ENCODE data around the gene SPAG16. TPM values are rescaled to one million over a fixed set of nuclear protein-coding genes. Genes with fewer than 3 reads are reported as not detected.

The SPAG16 gene
- total RNA-seq, 1 donor from 2014 or later = 18.7 TPM

DNA sequence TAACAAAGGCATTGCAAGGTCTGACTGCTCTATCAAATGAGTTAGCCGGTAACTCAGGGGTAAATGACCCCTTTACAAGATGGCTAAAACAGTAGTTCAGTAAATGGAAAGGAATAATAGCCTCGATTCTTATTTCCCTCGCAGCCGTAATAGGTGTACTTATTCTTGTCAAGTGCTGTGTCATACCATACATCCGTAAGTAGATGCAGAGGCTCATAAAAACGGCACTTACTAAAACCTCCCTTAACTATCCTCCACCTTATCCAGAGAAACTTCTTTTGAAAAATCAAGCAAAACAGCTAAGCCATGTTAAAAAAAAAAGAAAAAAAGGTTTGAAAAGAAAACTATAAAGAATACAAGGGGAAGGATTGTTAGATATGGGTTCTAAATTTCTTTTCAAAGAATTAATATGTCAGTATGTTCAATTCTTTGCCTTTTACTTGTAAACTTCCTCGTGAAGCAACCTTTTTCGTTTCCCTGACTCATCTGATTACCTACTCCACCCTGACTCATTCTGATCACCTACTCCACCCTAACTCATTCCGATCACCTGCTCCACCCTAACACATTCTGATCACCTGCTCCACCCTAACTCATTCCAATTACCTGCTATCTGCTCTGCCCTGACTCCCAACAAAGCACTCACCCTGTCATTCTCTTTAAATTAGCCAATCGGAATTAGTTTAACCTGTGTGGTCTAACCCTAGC, 127.5 kb downstream of the SPAG16 start:
- H3K4me3 Mint-ChIP-seq (ENCODE audit: unreplicated experiment) = no peak overlapping the region
- H3K4me1 Mint-ChIP-seq (ENCODE audit: low read depth) = no peaks in the 10 kb centered on the region
- H3K36me3 Mint-ChIP-seq (ENCODE audit: low read depth) = no peaks in the 10 kb centered on the region
- H3K9me3 Mint-ChIP-seq (ENCODE audit: low read depth) = peaks cover 2% of the 10 kb centered on the region
- DNase-seq (ENCODE audit: low spot score) = no peak
- no peaks in the 10 kb centered on the region for H3K27me3 Mint-ChIP-seq (ENCODE audit: low read depth)
- H3K27ac Mint-ChIP-seq (ENCODE audit: unreplicated experiment) = no peak overlapping the region
- TF ChIP-seq, protein P1, sequence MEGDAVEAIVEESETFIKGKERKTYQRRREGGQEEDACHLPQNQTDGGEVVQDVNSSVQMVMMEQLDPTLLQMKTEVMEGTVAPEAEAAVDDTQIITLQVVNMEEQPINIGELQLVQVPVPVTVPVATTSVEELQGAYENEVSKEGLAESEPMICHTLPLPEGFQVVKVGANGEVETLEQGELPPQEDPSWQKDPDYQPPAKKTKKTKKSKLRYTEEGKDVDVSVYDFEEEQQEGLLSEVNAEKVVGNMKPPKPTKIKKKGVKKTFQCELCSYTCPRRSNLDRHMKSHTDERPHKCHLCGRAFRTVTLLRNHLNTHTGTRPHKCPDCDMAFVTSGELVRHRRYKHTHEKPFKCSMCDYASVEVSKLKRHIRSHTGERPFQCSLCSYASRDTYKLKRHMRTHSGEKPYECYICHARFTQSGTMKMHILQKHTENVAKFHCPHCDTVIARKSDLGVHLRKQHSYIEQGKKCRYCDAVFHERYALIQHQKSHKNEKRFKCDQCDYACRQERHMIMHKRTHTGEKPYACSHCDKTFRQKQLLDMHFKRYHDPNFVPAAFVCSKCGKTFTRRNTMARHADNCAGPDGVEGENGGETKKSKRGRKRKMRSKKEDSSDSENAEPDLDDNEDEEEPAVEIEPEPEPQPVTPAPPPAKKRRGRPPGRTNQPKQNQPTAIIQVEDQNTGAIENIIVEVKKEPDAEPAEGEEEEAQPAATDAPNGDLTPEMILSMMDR (IDR thresholded peaks at IDR 0.05) = no peak

GRCh38 chr2:213415093-213415492, 130.8 kb downstream of the SPAG16 start:
- no peak overlapping the region for H3K4me3 Mint-ChIP-seq (ENCODE audit: unreplicated experiment)
- H3K4me1 Mint-ChIP-seq (ENCODE audit: low read depth) = no peaks in the 10 kb centered on the region
- no peaks in the 10 kb centered on the region for H3K36me3 Mint-ChIP-seq (ENCODE audit: low read depth)
- H3K9me3 Mint-ChIP-seq (ENCODE audit: low read depth) = no peaks in the 10 kb centered on the region
- TF ChIP-seq, protein P1 (IDR thresholded peaks at IDR 0.05) = no peak
- DNase-seq (ENCODE audit: low spot score) = no peak
- H3K27ac Mint-ChIP-seq (ENCODE audit: unreplicated experiment) = no peak overlapping the region
- H3K27me3 Mint-ChIP-seq (ENCODE audit: low read depth) = no peaks in the 10 kb centered on the region

DNA sequence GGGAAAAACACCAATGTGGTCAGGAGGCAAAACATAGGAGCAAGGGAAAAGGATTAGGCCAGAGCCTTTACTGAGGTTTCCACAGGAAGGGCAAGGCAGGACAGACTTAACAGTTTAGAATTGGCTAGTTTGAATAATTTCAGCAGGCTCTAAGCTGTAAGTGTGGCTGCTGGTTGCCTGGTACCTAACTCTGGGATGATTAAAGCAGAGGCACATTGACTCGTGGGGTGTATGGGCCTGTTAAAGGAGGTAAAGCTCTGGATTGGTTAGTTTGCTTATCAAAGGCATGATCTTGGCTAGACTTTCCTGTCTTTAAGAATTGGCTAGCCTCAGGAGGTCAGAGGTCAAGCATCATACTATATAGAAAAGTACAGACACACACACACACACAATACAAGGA, 132.6 kb downstream of the SPAG16 start:
- Mint-ChIP-seq H3K4me1 (ENCODE audit: low read depth) (no peaks in the 10 kb centered on the region), H3K4me3 (ENCODE audit: unreplicated experiment) (no peak overlapping the region), H3K36me3 (ENCODE audit: low read depth) (no peaks in the 10 kb centered on the region), H3K9me3 (ENCODE audit: low read depth) (no peaks in the 10 kb centered on the region), H3K27ac (ENCODE audit: unreplicated experiment) (no peak overlapping the region), H3K27me3 (ENCODE audit: low read depth) (no peaks in the 10 kb centered on the region)
- no peak for DNase-seq (ENCODE audit: low spot score)
- TF ChIP-seq, protein P1 (IDR thresholded peaks at IDR 0.05) = no peak

GRCh38 chr2:213419980-213420379, 135.7 kb downstream of the SPAG16 start:
- H3K27me3 Mint-ChIP-seq (ENCODE audit: low read depth) = no peaks in the 10 kb centered on the region
- no peaks in the 10 kb centered on the region for H3K9me3 Mint-ChIP-seq (ENCODE audit: low read depth)
- TF ChIP-seq, protein P1 (IDR thresholded peaks at IDR 0.05) = no peak
- no peak overlapping the region for H3K27ac Mint-ChIP-seq (ENCODE audit: unreplicated experiment)
- H3K4me3 Mint-ChIP-seq (ENCODE audit: unreplicated experiment) = no peak overlapping the region
- DNase-seq (ENCODE audit: low spot score) = no peak
- H3K36me3 Mint-ChIP-seq (ENCODE audit: low read depth) = no peaks in the 10 kb centered on the region
- H3K4me1 Mint-ChIP-seq (ENCODE audit: low read depth) = no peaks in the 10 kb centered on the region

DNA sequence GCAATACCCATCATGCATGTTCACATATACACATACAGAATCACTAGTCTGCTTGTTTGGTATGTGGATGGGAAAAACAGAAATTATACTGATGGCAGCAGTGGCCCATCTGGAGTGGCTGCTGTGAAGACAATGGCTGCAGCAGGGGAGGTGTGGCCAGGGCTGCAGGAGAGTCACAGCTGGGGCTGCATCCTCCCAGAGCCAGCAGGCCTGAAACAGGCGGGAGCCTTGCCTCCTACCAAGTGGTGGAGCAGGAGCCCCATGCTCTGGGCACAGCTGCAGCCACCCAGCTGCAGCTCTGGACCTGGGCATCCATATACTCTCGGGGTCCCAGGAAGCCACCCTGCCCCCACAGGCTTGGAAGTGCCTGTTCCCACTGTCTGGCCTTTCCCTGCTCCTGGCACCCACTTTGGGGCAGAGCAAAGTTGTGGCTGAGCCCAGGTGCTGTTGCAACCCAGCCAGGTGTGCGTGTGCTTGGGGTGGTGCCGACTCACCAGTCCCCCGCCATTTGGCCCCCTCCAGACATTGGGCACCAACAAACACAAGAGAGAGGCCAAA, 136.6 kb downstream of the SPAG16 start:
- Mint-ChIP-seq H3K9me3 (ENCODE audit: low read depth) (no peaks in the 10 kb centered on the region), H3K27ac (ENCODE audit: unreplicated experiment) (no peak overlapping the region), H3K36me3 (ENCODE audit: low read depth) (no peaks in the 10 kb centered on the region), H3K4me3 (ENCODE audit: unreplicated experiment) (no peak overlapping the region), H3K4me1 (ENCODE audit: low read depth) (no peaks in the 10 kb centered on the region), H3K27me3 (ENCODE audit: low read depth) (no peaks in the 10 kb centered on the region)
- DNase-seq (ENCODE audit: low spot score) = no peak
- TF ChIP-seq, protein P1 (IDR thresholded peaks at IDR 0.05) = no peak
